ENCODE measurements around the gene KLHL29. TPM values are rescaled to one million over a fixed set of nuclear protein-coding genes. Genes with fewer than 3 reads are reported as not detected.

KLHL29 gene
- total RNA-seq, 1 experiment from 2014 or later = 2.4 TPM

GRCh38 chr2:23525137-23525765 is 140.3 kb downstream of the KLHL29 start:
- Mint-ChIP-seq H3K4me3 (no peak overlapping the region), H3K27me3 (ENCODE audit: low read depth) (no peaks in the 10 kb centered on the region; the same call in 1 of the 2 replicates), H3K4me1 (peaks cover 28 to 37% of the 10 kb centered on the region in 2 experiments), H3K36me3 (ENCODE audit: insufficient read depth in 1 of 3, low read depth in 3 of 3) (no peaks in the 10 kb centered on the region), H3K27ac (no peak overlapping the region), H3K9me3 (no peaks in the 10 kb centered on the region)
- Histone ChIP-seq H3K23ac (ENCODE audit: insufficient read length, low read depth, low read length) (no peak overlapping the region), H3K79me1 (ENCODE audit: insufficient read depth, low read depth, low read length, poor library complexity, severe bottlenecking) (no peaks in the 10 kb centered on the region), H2BK5ac (ENCODE audit: insufficient read length, low read length) (no peak overlapping the region), H3K27me3 (ENCODE audit: insufficient read depth, low read length) (no peaks in the 10 kb centered on the region), H2BK120ac (ENCODE audit: low read depth, low read length, poor library complexity, severe bottlenecking) (no peak overlapping the region), H4K5ac (ENCODE audit: insufficient read length, low read depth, low read length) (no peak overlapping the region), H3K9ac (ENCODE audit: extremely low read depth, insufficient read length, low read length) (no peak overlapping the region), H2AK5ac (ENCODE audit: insufficient read length, low read length) (no peak overlapping the region), H3K9me3 (ENCODE audit: control insufficient read depth, low read depth, low read length) (no peaks in the 10 kb centered on the region), H3K56ac (ENCODE audit: insufficient read length, low read depth, low read length) (no peak overlapping the region), H2AFZ (ENCODE audit: low read length) (no peak overlapping the region), H3K4me2 (ENCODE audit: insufficient read depth, insufficient read length, low read length) (no peak overlapping the region), H3K4me1 (ENCODE audit: insufficient read depth, low read length) (peaks cover 6% of the 10 kb centered on the region), H2BK15ac (ENCODE audit: low read depth, low read length) (no peak overlapping the region), H3K18ac (ENCODE audit: insufficient read length, low read depth, low read length) (no peak overlapping the region), H3K23me2 (ENCODE audit: insufficient read length, low read depth, low read length, poor library complexity, severe bottlenecking) (no peaks in the 10 kb centered on the region), H3K27ac (ENCODE audit: insufficient read length, low read depth, low read length) (no peak overlapping the region), H4K91ac (ENCODE audit: insufficient read length, low read depth, low read length) (no peak overlapping the region), H4K20me1 (ENCODE audit: control insufficient read depth, insufficient read depth, insufficient read length) (no peaks in the 10 kb centered on the region), H2BK20ac (ENCODE audit: low read depth, low read length, poor library complexity, severe bottlenecking) (no peak overlapping the region), H3K14ac (ENCODE audit: insufficient read depth, low read length) (0 out of 2 replicates have a peak overlapping the region, but pooled peaks have one; percentile 41), H2BK12ac (ENCODE audit: insufficient read length, low read depth, low read length) (no peak overlapping the region), H4K8ac (replicated peaks; ENCODE audit: insufficient read length, low read depth, low read length) (no peak overlapping the region), H3T11ph (ENCODE audit: low read length) (no peak overlapping the region), H3K79me2 (ENCODE audit: insufficient read depth, low read length) (no peaks in the 10 kb centered on the region), H3K4ac (ENCODE audit: low read depth, low read length) (no peak overlapping the region)
- WGBS (ENCODE audit: extremely low coverage, insufficient read length, low lambda C conversion rate) = no CpG with 5 or more reads among the region's 16 CpGs
- TF ChIP-seq, protein P1, sequence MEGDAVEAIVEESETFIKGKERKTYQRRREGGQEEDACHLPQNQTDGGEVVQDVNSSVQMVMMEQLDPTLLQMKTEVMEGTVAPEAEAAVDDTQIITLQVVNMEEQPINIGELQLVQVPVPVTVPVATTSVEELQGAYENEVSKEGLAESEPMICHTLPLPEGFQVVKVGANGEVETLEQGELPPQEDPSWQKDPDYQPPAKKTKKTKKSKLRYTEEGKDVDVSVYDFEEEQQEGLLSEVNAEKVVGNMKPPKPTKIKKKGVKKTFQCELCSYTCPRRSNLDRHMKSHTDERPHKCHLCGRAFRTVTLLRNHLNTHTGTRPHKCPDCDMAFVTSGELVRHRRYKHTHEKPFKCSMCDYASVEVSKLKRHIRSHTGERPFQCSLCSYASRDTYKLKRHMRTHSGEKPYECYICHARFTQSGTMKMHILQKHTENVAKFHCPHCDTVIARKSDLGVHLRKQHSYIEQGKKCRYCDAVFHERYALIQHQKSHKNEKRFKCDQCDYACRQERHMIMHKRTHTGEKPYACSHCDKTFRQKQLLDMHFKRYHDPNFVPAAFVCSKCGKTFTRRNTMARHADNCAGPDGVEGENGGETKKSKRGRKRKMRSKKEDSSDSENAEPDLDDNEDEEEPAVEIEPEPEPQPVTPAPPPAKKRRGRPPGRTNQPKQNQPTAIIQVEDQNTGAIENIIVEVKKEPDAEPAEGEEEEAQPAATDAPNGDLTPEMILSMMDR (conservative IDR thresholded peaks at IDR 0.05) = no peak
- no peak for DNase-seq
